NB4 (cell line): ENCODE measurements around the gene SRPRB.

Experiments
- CTCF ChIP-seq: IDR thresholded peaks from one replicate; pipeline ENCODE4 v1.5.1; 2012; ENCODE audit warnings: low read depth, low read length
- POLR2A ChIP-seq: IDR thresholded peaks from 2 replicates; pipeline ENCODE4 v1.6.1; 2011; ENCODE audit warnings: mild to moderate bottlenecking; ENCODE audit not compliant: insufficient read length; ENCODE audit errors: extremely low read depth

GRCh38 chr3:133856316-133856715 is 50.7 kb downstream of the SRPRB start:
- TF ChIP-seq CTCF (no peak), POLR2A (no peak)
